ENCODE results near the gene KIFAP3.
"Not testable (repeated sequence)": the region's sequence is repeated elsewhere in the genome, so short reads cannot be mapped to it uniquely, and the experiment has no call there.

Gene KIFAP3

GRCh38 chr1:170078610-170079189 is 4.2 kb upstream of the KIFAP3 start:
- Histone ChIP-seq H3K27me3 (ENCODE audit: control insufficient read depth, insufficient read depth, low read length) (no peaks in the 10 kb centered on the region), H3K36me3 (ENCODE audit: control insufficient read depth, insufficient read depth, low read length) (no peaks in the 10 kb centered on the region), H3K9ac (ENCODE audit: low read length) (no peak overlapping the region), H3K27ac (ENCODE audit: low read depth, low read length) (no peak overlapping the region), H3K4me3 (ENCODE audit: low read depth, low read length) (no peak overlapping the region), H3K9me3 (ENCODE audit: control insufficient read depth, insufficient read depth, low read depth, low read length) (peaks cover 4% of the 10 kb centered on the region), H3K4me1 (ENCODE audit: control insufficient read depth, insufficient read depth, low read length) (peaks cover 5% of the 10 kb centered on the region)

GRCh38 chr1:170077926-170078325 is 3.4 kb upstream of the KIFAP3 start:
- Histone ChIP-seq H3K36me3 (ENCODE audit: control insufficient read depth, insufficient read depth, low read length) (no peaks in the 10 kb centered on the region), H3K9me3 (ENCODE audit: control insufficient read depth, insufficient read depth, low read depth, low read length) (peaks cover 4% of the 10 kb centered on the region), H3K27me3 (ENCODE audit: control insufficient read depth, insufficient read depth, low read length) (no peaks in the 10 kb centered on the region), H3K27ac (ENCODE audit: low read depth, low read length) (no peak overlapping the region), H3K4me3 (ENCODE audit: low read depth, low read length) (no peak overlapping the region), H3K4me1 (ENCODE audit: control insufficient read depth, insufficient read depth, low read length) (peaks cover 5% of the 10 kb centered on the region), H3K9ac (ENCODE audit: low read length) (no peak overlapping the region)

- H3K9ac ChIP-seq (ENCODE audit: low read length); H3K4me1 ChIP-seq (ENCODE audit: control insufficient read depth, insufficient read depth, low read length); H3K27me3 ChIP-seq (ENCODE audit: control insufficient read depth, insufficient read depth, low read length); H3K9me3 ChIP-seq (ENCODE audit: control insufficient read depth, insufficient read depth, low read depth, low read length); H3K4me3 ChIP-seq (ENCODE audit: low read depth, low read length); H3K36me3 ChIP-seq (ENCODE audit: control insufficient read depth, insufficient read depth, low read length); H3K27ac ChIP-seq (ENCODE audit: low read depth, low read length): not testable (repeated sequence)
Measured at GRCh38 chr1:170076952-170077351, 2.5 kb upstream of the KIFAP3 start.

GRCh38 chr1:170076199-170076598 is 1.7 kb upstream of the KIFAP3 start:
- Histone ChIP-seq H3K4me3 (ENCODE audit: low read depth, low read length) (no peak overlapping the region), H3K27ac (ENCODE audit: low read depth, low read length) (no peak overlapping the region), H3K9ac (ENCODE audit: low read length) (no peak overlapping the region), H3K4me1 (ENCODE audit: control insufficient read depth, insufficient read depth, low read length) (peaks cover 5% of the 10 kb centered on the region), H3K36me3 (ENCODE audit: control insufficient read depth, insufficient read depth, low read length) (no peaks in the 10 kb centered on the region), H3K9me3 (ENCODE audit: control insufficient read depth, insufficient read depth, low read depth, low read length) (peaks cover 4% of the 10 kb centered on the region), H3K27me3 (ENCODE audit: control insufficient read depth, insufficient read depth, low read length) (no peaks in the 10 kb centered on the region)

GRCh38 chr1:170075186-170075585 is 691 bp upstream of the KIFAP3 start:
- H3K4me3 ChIP-seq (ENCODE audit: low read depth, low read length): peak overlapping the region; percentile 92

GRCh38 chr1:170073893-170074249 is 624 bp downstream of the KIFAP3 start:
- no peaks in the 10 kb centered on the region for H3K36me3 ChIP-seq (ENCODE audit: control insufficient read depth, insufficient read depth, low read length)
- H3K9ac ChIP-seq (ENCODE audit: low read length): peak overlapping the region; percentile 43
- H3K4me1 ChIP-seq (ENCODE audit: control insufficient read depth, insufficient read depth, low read length): peaks cover 5% of the 10 kb centered on the region
- no peaks in the 10 kb centered on the region for H3K27me3 ChIP-seq (ENCODE audit: control insufficient read depth, insufficient read depth, low read length)
- H3K9me3 ChIP-seq (ENCODE audit: control insufficient read depth, insufficient read depth, low read depth, low read length): peaks cover under 1% of the 10 kb centered on the region
- peak overlapping the region; percentile 92 for H3K4me3 ChIP-seq (ENCODE audit: low read depth, low read length)
- no peak overlapping the region for H3K27ac ChIP-seq (ENCODE audit: low read depth, low read length)

More at GRCh38 chr1:170075186-170075585, 691 bp upstream of the KIFAP3 start:
- Histone ChIP-seq H3K4me1 (ENCODE audit: control insufficient read depth, insufficient read depth, low read length) (peaks cover 5% of the 10 kb centered on the region), H3K27me3 (ENCODE audit: control insufficient read depth, insufficient read depth, low read length) (no peaks in the 10 kb centered on the region), H3K36me3 (ENCODE audit: control insufficient read depth, insufficient read depth, low read length) (no peaks in the 10 kb centered on the region), H3K27ac (ENCODE audit: low read depth, low read length) (no peak overlapping the region), H3K9ac (ENCODE audit: low read length) (no peak overlapping the region), H3K9me3 (ENCODE audit: control insufficient read depth, insufficient read depth, low read depth, low read length) (peaks cover 4% of the 10 kb centered on the region)

- H3K4me3 ChIP-seq (ENCODE audit: low read depth, low read length): no peak overlapping the region
- peaks cover 5% of the 10 kb centered on the region for H3K4me1 ChIP-seq (ENCODE audit: control insufficient read depth, insufficient read depth, low read length)
- no peak overlapping the region for H3K27ac ChIP-seq (ENCODE audit: low read depth, low read length)
- no peaks in the 10 kb centered on the region for H3K9me3 ChIP-seq (ENCODE audit: control insufficient read depth, insufficient read depth, low read depth, low read length)
- no peaks in the 10 kb centered on the region for H3K36me3 ChIP-seq (ENCODE audit: control insufficient read depth, insufficient read depth, low read length)
- no peak overlapping the region for H3K9ac ChIP-seq (ENCODE audit: low read length)
- H3K27me3 ChIP-seq (ENCODE audit: control insufficient read depth, insufficient read depth, low read length): no peaks in the 10 kb centered on the region
Measured at GRCh38 chr1:170071378-170071777, 3.1 kb downstream of the KIFAP3 start.

GRCh38 chr1:170068923-170069322 is 5.6 kb downstream of the KIFAP3 start:
- Histone ChIP-seq H3K36me3 (ENCODE audit: control insufficient read depth, insufficient read depth, low read length) (no peaks in the 10 kb centered on the region), H3K4me3 (ENCODE audit: low read depth, low read length) (no peak overlapping the region), H3K4me1 (ENCODE audit: control insufficient read depth, insufficient read depth, low read length) (no peaks in the 10 kb centered on the region; the same call in 1 of the 2 replicates), H3K9me3 (ENCODE audit: control insufficient read depth, insufficient read depth, low read depth, low read length) (no peaks in the 10 kb centered on the region), H3K27ac (ENCODE audit: low read depth, low read length) (no peak overlapping the region), H3K9ac (ENCODE audit: low read length) (no peak overlapping the region), H3K27me3 (ENCODE audit: control insufficient read depth, insufficient read depth, low read length) (no peaks in the 10 kb centered on the region)

GRCh38 chr1:170067253-170067819 is 7.2 kb downstream of the KIFAP3 start:
- Histone ChIP-seq H3K4me3 (ENCODE audit: low read depth, low read length) (no peak overlapping the region), H3K36me3 (ENCODE audit: control insufficient read depth, insufficient read depth, low read length) (no peaks in the 10 kb centered on the region), H3K27me3 (ENCODE audit: control insufficient read depth, insufficient read depth, low read length) (no peaks in the 10 kb centered on the region), H3K27ac (ENCODE audit: low read depth, low read length) (no peak overlapping the region), H3K9ac (ENCODE audit: low read length) (no peak overlapping the region), H3K9me3 (ENCODE audit: control insufficient read depth, insufficient read depth, low read depth, low read length) (no peaks in the 10 kb centered on the region), H3K4me1 (ENCODE audit: control insufficient read depth, insufficient read depth, low read length) (no peaks in the 10 kb centered on the region; the same call in 1 of the 2 replicates)

- Histone ChIP-seq H3K9ac (ENCODE audit: low read length) (no peak overlapping the region), H3K36me3 (ENCODE audit: control insufficient read depth, insufficient read depth, low read length) (no peaks in the 10 kb centered on the region), H3K4me3 (ENCODE audit: low read depth, low read length) (no peak overlapping the region), H3K4me1 (ENCODE audit: control insufficient read depth, insufficient read depth, low read length) (no peaks in the 10 kb centered on the region; the same call in 1 of the 2 replicates), H3K27me3 (ENCODE audit: control insufficient read depth, insufficient read depth, low read length) (no peaks in the 10 kb centered on the region), H3K9me3 (ENCODE audit: control insufficient read depth, insufficient read depth, low read depth, low read length) (no peaks in the 10 kb centered on the region), H3K27ac (ENCODE audit: low read depth, low read length) (no peak overlapping the region)
Measured at GRCh38 chr1:170064821-170065220, 9.7 kb downstream of the KIFAP3 start.

- Histone ChIP-seq H3K4me3 (ENCODE audit: low read depth, low read length) (no peak overlapping the region), H3K36me3 (ENCODE audit: control insufficient read depth, insufficient read depth, low read length) (no peaks in the 10 kb centered on the region), H3K9me3 (ENCODE audit: control insufficient read depth, insufficient read depth, low read depth, low read length) (no peaks in the 10 kb centered on the region), H3K27ac (ENCODE audit: low read depth, low read length) (no peak overlapping the region), H3K27me3 (ENCODE audit: control insufficient read depth, insufficient read depth, low read length) (no peaks in the 10 kb centered on the region), H3K9ac (ENCODE audit: low read length) (no peak overlapping the region), H3K4me1 (ENCODE audit: control insufficient read depth, insufficient read depth, low read length) (no peaks in the 10 kb centered on the region; the same call in 1 of the 2 replicates)
Measured at GRCh38 chr1:170063109-170063826, 11.2 kb downstream of the KIFAP3 start.

Measured in HUES6 (cell line).